HG03196 (cell line): ENCODE measurements around the gene RXFP1.

Source experiments
- ATAC-seq: cut with Tn5 transposase; IDR thresholded peaks from one replicate; pipeline ENCODE4 v1.9.1; 2021; ENCODE audit not compliant: unreplicated experiment

RXFP1 gene

DNA sequence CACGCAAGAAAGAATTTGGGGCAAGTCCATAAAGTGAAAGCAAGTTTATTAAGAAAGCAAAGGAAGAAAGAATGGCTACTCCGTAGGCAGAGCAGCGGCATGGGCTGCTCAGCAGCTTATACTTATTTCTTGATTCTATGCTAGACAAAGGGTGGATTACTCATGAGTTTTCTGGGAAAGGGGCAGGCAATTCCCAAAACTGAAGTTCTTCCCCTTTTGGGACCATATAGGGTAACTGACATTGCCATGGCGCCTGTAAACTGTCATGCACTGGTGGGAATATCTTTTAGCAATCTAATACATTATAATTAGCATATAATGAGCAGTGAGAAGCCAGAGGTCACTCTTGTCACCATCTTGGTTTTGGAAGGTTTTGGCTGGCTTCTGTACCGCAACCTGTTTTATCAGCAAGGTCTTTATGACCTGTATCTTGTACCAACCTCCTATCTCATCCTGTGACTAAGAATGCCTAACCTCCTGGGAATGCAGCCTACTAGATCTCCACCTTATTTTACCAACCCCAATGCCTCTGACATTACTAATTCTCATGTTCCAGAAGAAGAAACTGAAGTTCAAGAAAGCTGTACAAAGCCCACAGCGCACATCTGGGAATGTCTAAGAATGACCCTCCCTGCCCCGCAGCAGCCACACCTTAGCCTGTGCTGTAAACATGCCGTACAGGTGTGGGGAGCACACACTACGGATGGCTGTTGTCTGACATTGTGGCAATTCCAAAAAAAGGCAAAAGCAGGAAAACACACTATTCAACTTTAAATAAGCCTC is 18.6 kb downstream of the RXFP1 start:
- ATAC-seq: no peak

DNA sequence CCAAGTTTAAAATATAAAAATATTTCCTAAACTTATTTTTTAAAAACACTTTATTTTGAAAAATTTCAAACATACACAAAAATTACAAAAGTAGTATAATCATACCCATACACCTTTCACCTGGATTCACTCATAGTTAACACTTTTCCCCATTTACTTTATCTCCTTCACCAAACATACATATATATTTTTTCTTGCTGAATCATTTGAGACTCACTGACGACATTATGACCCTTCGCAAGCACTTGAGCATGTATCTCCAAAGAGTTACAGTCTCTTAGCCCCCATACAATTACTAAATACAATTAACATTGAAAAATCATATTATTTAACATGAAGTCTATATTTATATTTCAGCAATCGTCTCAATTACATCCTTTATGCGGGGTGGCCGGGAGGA is 19.8 kb downstream of the RXFP1 start:
- no peak for ATAC-seq

DNA sequence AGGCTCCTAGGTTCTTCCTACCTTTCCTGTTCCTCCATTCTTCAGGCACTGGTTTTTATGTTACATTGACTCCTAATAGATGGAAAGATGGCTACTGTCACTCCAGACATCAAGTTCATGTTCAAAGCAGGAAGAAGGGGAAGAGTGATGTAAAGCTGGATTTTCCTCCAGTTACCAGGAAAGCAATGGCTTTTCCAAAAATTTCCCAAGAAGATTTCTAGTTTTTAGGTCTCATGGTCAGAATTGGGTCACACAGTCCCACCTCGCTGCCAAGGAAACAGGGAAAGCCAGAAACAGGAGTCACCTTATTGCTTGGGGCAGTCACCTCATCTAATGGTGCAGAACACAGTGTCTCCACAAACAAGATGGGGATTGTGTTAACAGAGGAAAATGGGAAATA is 21.5 kb downstream of the RXFP1 start:
- ATAC-seq: no peak

DNA sequence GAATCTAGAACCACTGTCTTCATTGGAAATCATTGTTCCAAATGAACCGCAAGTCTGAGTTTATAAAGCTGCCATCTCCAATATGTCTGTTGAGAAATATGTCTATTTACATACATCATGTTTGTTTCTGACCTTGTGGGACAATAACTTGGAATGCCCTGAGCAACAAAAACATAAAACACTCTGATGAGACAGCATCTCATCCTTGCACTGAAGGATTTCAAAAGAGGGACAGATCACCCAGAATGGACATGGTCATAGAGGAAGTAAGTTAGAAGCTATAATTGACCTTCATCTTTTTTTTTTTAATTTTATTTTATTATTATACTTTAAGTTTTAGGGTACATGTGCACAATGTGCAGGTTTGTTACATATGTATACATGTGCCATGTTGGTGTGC is 22.5 kb downstream of the RXFP1 start:
- no peak for ATAC-seq

DNA sequence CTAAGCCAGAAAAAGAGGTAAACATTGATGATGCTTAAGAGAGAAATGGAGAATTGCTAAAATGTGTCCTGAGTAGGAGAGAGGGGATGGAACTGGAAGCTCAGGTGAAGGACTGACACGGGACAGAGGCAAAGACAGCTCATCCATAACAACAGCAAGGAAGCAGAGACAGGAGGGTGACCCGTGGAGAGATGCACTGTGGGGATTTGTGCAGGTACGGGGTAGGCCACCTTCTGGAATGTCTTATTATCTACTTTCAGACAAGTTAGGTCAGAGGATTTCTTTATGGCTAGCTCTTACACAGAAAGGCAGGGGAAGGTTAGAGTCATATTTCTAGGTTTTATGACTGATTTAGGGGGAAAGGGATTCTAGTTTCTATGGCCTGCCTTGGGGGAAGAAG is 31.7 kb downstream of the RXFP1 start:
- no peak for ATAC-seq

DNA sequence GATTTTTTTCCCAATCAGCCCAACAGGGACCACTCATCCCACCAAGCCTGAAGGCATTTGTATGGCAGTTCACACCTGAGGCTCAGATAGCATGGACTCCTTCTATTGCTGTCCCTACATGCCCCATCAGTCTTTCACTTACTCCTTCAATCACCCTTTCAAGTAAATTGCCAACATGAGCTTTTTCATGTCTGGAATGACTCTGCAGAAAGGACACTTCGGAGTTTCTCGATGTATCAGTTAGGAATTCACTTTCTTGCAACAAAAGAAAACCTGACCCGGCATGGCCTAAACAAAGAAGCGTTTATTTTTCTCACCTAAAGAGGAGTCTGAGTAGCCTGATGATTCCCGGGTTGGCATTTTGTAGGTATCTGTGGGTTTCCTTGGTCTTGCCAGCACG is 38.6 kb downstream of the RXFP1 start:
- no peak for ATAC-seq

DNA sequence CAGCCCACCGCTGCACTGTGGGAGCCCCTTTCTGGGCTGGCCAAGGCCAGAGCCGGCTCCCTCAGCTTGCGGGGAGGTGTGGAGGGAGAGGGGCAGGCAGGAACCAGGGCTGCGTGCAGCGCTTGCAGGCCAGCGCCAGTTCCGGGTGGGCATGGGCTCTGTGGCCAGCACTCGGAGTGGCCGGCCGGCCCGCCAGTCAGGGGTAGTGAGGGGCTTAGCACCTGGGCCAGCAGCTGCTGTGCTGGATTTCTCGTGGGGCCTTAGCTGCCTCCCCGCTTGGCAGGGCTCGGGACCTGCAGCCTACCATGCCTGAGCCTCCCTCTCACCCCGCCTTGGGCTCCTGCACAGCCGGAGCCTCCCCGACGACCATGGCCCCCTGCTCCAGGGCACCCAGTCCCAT is 45.2 kb downstream of the RXFP1 start:
- no peak for ATAC-seq

DNA sequence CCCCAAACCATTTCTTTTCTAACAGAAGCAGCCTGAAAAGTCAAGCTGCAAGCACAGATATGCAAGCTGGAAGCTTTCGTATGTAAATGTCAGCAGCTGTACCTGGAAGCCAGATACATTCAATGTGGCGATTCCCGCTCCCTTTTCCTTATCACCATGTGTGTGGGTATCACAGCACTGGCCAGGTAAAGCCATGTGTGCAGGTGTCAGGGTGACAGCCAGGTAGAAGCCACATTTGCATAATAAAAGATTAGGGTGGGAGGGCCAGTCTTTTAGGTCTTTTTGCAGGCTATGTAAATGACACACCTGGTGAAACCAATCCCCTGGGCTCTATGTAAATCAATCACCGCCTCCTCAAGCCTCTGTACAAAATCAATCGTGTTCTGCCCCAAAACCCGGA is 50.1 kb downstream of the RXFP1 start:
- no peak for ATAC-seq

DNA sequence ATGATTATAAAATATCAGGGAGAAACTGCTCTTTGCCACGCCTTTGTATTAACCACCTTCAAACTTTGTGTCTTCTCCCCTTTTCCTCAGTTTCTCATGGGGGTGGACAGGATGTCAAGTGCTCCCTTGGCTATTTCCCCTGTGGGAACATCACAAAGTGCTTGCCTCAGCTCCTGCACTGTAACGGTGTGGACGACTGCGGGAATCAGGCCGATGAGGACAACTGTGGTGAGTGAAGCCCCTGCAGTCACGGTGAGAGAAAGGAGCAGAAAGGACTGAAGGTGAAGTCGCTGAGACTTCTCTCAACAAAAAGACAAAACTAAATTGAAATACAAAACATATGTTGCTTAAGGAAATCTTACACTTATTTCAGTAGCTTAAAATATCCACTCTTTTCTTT is 50.9 kb downstream of the RXFP1 start:
- no peak for ATAC-seq

DNA sequence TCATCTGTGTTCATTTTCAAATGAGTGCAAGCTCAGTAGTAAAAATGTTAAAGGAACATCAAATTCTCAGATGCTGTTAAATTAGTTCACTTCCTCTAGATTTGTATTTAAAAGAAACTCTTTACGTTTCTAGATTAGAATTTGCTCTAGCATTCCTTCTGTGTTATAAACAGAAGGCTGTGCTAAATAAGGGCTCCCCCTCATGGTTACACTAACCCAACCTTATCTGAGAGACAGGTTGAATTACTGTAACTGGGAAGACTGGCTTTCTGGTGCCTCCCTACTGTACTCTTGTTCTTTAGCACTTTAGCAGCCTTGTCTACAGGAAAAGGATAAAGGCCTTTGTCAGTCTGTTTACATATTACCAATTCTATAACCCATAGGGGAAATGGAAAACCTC is 56.8 kb downstream of the RXFP1 start:
- no peak for ATAC-seq

DNA sequence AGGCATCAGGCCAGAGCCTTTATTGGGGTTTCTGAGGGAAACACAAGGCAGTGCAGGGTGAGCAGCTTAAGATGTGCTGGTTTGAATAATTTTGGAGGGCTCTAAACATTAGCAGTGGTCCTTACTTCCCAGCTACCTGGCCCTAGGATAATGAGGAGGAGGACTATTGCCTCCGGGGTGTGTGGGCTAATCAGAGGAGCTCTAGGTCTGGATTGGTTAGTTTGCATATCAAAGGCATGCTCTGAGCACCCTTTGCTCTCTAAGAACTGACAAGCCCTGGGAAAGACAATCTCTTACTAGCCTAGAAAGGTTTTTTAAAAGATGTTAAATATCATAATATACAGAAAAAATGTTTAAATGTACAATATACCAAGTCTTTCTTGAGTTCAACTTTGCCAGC is 58.4 kb downstream of the RXFP1 start:
- ATAC-seq: no peak

DNA sequence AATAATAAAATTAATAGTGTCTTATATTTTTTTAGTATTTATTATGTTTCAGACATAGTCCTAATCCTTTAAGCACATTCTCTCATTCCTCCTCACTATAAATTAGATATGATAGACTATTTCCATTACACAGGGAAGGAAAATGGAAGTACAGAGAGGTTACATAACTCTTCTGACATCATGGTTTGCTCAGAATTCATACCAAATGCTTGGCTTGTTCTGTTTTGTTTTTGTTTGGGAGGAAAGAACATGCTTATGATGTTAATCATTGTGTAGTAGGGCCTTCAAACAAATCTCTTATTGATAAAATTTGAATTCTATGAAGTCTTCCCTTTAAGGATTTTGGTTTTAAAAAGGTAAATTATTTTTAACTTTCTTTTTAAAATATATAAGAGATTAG is 59.5 kb downstream of the RXFP1 start:
- ATAC-seq: no peak

DNA sequence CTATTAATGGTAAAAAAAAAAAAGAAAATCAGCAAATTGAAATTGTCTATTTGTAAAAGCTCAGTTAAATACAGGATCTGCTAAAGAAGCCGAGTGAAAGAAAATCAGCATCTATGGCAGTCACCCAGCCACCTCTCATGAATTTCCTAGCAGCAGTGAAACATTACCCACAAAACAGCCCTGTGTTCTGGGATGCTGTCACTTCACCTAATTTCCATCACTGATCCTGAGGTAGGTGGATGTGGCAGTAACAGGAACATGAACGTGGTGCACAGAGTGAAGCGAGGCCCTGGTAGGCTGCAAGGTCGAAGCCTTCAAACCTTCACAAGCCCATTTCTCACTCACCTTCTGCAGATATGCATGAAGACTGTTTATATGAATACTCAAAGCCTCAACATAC is 65.2 kb downstream of the RXFP1 start:
- no peak for ATAC-seq

DNA sequence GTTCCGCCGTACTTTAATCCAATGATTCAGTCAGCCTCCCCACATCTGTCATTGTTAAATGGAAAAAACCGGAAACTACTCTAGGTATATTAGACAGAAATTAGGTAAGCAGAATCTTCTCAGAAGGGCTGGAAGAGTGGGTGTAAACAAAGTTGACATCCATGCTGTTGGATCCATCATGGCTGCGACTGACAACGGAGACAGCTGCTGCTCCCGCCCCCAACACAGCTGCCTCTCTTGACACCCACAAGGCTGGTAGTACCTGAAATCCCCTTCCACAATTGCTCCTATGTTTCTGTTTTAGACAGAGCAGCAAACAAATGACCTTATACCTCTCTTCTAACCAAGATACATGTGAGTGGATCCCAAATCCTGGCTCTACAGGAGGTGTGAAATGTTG is 66.6 kb downstream of the RXFP1 start:
- no peak for ATAC-seq

DNA sequence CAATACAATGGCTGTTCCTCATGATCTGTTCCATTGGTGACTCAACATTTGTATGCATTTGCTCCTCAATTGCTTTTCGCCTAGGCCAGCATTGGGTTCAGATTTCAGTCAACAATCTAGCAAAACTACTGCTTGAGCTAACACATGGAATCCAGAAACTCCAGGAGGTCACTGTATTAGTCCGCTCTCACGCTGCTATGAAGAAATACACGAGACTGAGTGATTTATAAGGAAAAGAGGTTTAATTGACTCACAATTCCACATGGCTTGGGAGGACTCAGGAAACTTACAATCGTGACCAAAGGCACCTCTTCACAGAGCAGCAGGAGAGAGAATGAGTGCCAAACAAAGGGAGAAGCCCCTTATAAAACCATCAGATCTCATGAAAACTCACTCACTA is 67.1 kb downstream of the RXFP1 start:
- no peak for ATAC-seq

DNA sequence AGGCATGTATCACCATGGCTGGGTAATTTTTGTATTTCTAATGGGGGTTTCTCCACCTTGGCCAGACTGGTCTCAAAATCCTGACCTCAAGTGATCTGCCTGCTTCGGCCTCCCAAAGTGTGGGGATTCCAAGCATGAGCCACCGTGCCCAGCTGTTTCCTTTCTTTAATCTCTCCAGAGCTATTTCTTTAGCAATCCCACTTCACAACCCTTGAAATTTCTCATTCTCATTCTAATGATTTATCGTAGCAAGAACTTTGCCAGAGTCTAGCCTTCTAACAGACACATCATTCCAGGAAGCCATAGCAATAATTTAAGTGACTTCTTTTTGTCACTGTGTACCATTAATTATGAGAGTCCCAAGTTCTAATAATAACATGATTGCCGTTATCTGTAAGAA is 68.6 kb downstream of the RXFP1 start:
- ATAC-seq: no peak

DNA sequence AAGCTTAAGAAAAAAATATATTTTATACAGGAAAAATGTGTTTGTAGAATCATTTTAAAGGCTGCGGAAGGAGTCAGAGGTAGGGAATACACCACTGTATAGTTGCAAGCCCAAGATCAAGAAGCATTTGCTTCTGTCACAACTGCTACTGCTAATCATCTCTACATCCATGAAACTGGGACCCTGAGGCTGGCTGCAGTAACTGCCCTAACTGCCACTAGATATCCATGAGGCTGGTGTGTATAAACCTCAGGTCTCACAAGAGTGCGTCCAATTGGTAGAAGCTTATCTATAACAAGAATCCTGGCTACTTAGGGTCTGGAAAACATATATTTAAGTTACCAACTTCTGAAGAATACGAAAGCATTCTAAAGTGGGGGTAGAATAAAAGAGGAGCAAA is 69.1 kb downstream of the RXFP1 start:
- ATAC-seq: no peak

DNA sequence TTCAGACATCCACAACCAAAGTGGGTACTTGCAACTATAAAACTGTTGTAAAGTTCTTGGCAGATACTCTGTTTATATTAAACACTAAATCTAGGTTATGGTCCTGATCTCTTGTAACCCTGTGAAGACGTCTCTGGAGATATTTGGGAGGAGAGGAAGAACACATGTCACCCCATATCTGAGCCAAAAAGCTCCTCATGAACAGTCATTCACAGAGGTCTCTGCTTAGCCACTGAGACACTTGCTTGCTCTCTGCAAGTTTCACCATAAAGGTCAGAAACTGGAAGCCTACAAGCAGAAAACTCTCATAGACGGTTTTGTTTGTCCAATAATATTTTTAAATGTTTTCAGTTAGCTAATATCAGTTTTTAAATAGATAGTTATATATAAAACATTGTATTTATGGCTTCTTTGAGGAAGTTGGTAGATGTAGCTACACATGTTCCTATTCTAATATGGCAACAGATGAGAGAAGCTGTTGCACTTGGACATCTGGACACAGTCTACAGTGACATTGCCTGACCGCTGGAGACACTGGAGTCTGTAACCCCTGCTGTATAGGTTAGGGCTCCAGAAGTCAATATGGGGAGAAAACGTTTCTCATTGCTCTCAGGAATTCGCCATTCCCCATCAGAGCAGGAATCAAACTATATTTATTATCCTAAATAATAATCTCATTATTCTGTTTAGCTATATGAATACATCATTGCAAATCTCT is 76.4 kb downstream of the RXFP1 start:
- ATAC-seq: no peak

DNA sequence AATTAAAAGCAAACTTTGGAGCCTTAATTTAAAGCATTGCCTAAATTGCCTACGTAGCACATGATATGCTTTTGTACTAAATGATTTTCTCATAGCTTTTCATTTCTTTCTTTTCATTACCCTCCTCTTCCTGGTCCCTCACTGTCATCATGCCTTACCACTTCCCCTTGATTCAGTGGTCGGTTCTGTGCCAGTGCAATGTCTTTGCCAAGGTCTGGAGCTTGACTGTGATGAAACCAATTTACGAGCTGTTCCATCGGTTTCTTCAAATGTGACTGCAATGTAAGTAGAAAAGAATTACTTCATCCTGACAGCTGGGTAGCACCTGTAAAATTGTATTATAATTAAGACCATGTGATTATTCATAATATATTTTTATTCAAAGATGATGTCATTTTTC is 77.5 kb downstream of the RXFP1 start:
- no peak for ATAC-seq

DNA sequence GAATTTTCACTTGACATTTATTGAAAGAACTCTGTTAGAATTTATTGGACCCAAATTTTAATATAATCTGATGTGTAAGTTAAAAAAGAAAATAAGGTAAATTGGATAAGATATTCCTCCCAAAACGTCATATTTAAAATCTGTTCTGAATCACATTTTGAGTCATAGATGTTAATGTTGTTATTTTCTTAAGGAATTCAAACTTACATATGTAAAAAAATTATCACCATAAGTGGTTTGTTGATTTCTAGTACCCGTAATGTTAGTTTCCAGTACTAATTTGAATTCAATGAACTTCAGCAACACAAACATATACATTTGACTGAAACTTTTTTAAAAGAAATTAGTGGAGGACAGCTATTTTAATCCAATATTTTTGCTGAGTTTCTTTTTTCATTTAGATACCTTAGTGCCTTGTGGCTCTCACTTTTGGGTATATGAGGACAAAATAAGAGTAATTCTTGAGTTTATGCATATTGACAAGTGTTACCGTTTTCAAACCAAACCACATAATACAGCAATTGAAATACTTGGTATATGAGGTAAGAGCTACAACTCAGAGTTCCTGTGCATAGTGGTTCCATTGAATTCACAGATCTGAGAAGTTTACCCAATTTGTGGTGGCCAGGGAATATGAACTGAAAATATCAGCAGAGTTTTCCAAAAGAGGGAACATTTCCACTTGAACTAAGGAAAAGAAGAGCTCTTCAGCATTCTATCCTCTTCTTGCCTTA is 78.2 kb downstream of the RXFP1 start:
- ATAC-seq: no peak

DNA sequence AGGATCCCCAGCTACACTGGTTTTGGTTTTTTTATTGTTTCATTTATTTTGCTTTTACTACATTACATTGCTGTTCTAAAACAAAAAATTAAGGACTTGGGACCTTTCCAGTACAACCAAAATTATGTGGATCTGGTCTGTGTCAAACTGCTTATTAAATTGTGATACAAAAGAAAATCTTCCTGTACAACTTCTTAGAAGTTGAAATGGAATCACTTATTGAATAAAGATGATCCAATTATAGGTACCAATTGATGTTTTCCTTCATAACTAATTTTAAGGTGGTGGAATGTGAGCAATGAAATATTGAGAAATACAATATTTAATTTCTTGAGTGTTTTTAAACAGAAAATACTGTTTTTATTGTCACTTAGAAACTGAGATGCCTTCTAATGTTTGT is 82.7 kb downstream of the RXFP1 start:
- ATAC-seq: no peak

DNA sequence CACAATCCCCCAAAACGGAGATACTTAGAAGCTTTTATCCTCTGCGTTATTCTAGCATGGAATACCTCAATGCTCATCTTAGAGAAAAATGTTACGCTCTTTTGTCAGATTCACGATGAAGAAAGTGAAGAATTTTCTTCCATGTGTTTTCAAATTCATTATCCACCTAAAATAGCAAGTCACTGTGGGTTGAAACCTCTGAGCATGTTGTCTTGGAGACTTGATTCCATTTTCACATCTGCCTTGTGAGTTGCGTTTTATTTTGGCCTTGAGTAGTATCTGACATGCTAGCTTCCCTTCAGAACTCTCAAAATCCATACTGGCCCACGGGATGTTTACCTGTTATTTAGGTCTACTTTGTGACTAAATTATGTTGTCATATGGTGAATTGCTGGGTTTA is 83.7 kb downstream of the RXFP1 start:
- ATAC-seq: no peak
